GM19372 (cell line): ENCODE results near the gene FAM241B.

Source experiments
- ATAC-seq: cut with Tn5 transposase; IDR thresholded peaks from one replicate; pipeline ENCODE4 v1.9.1; 2021; ENCODE audit warnings: mild to moderate bottlenecking, low read depth, moderate library complexity; ENCODE audit not compliant: unreplicated experiment

Gene FAM241B

DNA sequence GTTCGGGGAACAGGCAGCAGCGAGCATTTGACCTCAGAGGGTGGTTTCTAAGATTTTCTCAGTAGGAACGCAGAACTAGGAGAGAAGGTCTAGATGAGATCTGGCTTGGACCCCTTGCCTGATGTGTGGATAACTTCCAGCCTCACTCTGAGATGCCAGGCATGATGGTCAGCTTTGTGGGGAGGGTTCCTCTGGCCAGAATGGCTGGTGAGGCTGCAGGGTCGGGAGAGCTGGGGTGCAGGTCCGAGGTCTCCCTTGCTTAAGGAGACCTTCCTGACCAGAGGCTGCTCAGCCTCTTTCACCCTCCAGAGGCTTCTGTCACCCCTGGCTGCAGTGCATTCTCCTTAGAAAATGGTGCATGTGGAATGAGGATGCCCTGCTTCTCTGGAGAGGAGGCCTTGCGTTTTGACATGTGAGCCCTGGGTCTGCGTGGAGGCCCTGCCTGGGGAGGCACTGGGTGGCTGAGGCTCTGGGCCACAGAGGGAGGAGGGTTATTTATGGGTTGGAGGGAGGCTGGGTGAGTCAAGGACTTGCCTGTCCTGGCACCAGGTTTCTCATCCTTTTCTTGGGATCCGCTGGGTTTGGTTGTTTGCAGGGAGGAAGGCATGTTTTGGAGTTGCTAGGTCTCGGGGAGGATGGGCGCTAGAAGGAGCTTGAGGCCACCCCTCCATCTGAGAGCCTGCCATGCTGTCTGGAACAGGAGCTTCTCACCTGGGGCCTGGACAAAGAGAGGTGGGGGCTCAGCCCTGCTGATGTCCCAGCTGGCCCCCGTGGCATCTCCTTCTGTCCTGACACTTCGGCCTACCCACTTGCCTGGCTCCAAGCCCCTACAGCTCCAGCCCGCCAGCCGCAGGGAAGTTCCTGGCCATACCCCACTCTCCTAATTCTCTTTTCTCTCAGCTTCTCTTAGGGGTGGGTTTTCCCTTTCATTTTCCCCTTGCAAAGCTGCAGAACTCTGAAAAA lies 3.9 kb downstream of the FAM241B start:
- ATAC-seq = no peak

DNA sequence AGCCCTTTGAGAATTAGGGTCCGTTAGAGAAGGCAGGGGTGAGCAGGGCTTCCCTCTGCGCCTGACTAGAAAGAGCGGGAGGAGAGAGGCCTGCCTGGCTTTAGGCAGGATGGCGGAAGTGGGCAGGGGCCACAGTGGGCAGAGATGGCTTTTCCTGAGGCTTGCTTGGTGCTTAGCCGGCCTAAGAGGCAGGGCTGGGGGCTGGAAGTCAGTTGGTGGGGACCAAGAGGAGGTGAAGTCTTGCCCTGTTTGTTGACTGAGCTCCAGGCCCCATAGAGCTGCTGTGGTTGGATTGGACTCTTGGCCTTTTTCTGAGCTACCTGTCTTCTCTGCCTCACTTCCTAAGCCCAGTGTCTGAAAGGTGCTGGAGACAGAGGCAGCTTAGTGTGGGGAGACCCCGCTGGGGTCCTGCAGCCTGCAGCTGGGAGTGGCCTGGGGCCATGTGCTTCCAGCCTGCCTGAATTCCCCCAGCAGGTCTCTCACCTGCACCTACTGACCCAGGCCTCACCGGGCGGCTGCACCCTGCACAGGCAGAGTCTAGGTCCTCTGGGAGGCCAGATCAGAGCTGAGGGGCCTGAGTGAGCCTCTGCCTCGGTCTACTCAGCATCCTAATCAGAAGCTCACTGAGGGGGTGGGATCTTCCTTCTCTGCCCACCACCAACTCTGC lies 4.8 kb downstream of the FAM241B start:
- no peak for ATAC-seq

DNA sequence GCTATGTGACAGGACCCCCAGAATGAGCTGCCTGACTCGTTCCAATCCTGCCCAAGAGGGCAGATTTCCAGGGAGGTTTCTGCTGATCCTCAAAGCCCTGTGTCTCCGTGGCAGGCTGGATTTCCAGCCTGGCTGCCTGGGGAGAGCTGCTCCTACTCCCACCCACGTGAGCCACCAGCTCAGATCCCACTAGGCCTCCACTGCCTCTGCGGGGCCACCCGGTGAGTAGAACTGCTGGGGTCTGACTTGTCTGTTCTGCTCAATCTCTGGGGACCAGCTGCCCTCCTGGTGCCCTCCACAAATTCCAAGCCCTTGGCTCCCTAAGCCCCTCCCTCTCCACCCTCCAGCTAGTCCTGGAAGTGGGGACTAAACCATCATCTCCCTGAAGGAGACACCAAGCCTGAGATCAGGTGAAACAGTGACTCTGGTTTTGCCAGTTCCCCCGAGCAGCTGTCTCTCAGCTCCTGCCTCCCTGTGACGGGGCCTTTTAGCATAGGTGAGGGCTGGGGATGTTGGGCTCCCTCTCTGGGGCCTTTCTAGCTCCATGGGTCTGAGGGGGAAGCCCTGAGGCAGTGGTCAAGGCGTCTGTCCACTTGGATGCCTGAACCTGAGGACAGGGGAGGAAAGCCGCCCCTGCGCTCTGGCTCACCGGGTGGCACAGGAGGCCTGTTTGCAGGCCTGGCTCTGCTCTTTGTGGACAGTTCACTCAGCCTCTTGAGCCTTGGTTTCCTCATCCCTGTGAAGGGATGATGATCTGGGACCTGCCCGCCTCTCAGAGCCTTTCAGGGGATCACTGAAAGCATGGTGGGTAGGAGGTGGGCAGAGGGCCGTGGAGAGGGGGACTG lies 5.6 kb downstream of the FAM241B start:
- ATAC-seq = no peak

DNA sequence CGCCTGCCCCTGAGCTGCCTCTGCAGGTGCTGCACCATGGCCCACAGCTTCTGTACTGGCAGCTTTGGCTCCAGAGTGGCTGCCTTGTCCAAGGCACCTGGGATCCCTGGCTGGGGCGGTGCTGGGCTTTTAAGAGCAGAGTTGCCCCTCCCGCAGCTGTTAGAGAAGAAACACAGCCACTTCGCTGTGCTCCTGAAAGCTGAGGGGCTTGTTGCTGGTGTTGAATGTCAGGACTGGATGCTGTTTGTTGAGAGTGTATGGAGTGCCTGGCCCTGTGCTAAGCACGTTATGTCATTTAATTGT lies 6.2 kb downstream of the FAM241B start:
- no peak for ATAC-seq

DNA sequence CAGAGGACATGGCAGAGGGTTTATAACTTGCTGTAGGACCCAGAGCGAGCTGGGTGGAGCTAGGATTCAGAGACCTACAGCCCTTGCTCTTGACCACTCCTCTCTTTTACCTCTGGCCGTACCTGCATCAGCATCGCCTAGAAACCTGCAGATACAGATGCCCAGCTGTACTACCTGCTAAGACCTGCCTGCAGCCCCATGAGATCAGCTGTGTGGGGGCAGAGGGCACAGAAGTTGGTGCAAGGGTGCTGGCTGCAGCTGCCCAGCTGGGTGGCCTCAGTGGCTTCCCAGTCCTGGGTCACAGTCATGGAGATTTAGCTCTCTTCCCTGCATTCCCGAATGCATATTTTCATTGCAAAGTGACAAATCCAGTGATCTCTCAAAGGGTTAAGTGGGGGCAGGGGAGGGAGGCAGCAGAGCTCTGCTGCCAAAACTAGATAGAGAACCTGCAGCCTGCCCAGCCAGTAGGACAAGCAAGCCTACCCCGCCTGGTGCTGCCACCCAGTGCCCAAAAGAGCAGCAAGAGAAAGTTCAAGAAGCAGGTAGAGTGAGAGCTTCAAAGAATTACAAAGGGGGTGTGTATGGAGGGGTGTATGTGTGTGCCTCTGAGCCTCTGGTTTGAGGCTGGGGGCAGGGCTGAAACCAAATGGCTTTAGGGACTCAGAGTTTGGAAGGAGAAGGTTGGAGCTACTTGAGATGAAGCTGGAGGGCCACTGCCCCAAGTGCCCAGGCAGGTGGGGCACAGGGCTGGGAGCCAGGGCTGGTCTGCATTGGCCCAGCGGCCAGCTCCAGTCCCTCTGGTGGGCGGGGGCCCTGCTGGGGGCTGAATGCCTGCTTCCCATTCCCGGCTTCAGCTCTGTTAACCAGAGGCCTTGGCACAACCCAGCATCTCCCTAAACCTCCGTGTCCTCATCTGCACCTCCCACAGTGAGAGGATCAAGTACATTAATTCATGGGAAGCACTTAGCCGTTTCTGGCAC lies 6.9 kb downstream of the FAM241B start:
- no peak for ATAC-seq

DNA sequence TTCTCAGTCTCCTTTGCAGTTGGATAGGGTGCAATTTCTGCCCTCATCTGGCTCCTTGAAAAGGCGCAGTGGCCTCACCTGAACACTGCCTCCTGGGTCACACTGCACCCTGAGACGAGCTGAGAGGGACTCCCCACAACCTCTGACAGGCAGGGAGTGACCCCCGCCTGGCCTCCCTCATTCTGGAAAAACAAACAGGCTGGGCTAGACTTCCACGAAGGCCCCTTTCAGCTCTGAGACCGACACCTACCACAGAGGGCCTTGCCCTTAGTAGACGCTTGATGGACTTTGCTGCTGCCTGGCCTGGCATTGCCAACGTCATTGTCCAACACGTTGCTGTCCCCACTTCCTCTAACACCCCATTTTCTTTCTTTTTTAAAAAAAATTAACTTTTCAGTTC lies 8.6 kb downstream of the FAM241B start:
- no peak for ATAC-seq

DNA sequence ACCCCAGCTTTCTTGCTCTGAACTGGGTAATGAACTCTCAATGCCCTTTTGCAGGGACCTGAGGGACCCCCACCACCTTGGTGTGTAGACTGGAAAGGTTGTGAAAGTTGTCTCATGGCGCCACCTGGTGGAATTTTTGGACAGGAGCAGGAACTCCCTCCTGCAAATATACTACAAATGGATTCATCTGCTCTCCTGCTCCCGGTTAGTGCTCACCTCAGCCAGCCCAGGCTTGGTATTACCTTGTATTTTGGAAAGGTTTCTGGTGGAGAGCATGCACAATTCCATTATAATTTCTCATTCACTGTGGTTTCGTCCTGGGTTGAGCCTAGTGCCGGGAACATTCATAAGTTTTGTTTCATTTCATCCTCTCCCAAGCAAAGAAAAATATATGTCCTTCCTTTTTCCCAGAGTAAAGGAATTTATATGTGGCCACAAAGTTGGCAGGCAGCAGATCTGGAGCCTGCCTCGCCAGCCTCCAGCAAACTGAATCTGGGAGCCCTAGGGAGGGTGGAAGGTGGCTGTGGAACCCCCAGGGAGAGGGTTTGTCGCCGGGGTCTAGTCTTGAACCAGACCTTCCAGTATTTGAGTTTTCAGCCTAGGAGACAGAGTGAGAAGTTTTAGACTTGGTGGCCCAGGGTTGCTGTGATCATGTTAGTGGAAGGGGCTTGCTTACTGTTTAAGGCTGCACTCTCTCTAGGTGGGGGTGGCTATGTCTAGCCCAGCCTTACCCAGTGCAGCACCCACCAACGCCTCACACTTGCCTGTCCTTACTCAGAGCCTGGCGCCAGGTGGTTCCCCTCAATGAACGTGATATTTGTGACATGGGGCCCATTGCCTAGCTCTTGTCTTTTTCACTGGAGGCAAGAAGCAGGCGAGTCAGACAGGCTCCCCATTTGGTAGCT lies 9.5 kb downstream of the FAM241B start:
- no peak for ATAC-seq

DNA sequence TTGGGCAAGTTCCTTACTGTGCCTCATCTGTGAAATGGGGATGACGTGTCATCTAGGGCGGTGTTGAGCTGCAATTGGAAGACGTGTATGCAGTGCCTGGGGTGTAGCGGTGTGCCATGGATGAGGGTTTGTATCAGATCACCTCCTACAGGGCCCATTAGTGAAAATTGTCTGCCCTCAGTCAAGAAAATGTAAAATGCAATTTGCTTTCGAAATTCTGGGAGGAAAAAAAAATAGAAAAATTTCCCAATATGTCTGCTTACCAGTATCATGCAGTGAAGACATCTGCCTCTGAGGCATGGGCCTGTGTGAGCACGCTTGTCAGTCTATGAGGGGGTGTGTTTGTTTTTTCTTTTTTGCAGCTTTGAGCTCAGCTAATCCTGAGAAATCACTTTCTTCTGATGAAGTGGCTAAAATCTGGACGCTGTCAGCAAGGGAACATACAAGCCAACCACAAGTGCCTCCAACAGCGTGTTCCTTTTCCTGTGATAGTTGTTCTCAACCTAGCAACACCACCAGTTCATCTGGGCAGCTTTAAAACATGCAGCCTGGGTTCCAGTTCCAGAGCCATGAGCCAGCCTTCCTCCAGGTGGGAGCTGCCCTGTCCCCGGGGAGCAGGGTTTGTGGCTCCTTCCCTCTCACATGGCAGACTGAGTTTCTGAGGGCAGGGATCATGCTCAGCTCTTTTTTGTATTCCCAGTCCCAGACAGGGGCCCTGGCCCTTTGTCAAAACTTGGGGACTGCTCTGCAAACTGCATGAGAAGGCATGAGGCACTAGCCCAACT lies 10.3 kb downstream of the FAM241B start:
- no peak for ATAC-seq

DNA sequence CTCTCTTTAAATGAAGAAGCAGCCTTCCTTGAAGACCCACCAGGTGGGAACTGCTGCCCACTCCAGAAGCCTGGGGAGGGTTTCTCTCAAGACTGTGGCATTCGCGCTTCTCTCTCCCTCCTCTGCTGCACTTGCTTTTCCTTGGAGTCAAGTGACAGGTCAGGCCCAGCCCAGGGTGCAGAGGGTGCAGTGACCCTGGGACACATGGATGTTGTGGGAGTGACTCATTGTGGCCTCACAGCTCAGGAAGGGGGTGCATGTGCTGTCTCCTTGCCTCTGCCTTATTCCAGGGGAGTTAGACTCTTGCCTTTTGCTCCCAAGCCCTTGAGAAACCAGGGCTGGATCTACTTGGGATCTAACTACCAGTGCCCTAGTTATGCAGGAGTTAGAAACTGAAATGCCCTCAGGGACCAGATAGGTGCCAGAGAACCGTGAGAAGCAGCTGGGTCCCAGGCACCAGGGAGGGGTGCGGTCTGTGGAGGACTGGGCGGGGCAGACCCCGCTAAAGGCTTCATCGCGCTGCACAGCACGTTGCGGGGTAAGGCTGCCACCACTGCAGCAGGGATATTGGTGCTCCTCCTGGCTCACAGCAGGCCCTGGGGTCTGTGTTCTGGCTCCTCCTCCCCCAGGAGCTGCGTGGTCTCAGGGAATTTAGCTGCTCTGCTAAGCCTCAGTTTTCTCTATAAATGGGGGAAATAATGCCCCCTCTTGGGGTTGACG lies 11.4 kb downstream of the FAM241B start:
- no peak for ATAC-seq

DNA sequence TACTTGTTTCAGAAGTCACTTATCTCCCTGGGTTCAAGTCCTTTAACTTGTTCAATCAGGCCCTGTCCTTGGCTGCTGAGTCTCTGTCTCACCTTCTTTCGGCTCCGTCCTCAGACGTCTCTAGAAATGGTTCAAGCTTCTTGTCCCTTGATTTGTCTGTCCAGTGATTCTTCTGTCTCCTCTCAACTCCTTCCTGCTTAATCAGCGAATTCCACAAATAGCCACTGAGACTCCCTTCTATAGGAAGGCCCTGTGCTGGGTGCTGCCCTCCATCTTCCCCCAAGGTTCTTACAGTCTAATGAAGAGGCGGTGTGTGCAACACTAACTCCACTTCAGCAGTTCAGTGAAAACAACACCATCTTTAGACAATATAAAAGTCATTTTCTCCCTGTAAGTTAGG lies 12.7 kb downstream of the FAM241B start:
- no peak for ATAC-seq

DNA sequence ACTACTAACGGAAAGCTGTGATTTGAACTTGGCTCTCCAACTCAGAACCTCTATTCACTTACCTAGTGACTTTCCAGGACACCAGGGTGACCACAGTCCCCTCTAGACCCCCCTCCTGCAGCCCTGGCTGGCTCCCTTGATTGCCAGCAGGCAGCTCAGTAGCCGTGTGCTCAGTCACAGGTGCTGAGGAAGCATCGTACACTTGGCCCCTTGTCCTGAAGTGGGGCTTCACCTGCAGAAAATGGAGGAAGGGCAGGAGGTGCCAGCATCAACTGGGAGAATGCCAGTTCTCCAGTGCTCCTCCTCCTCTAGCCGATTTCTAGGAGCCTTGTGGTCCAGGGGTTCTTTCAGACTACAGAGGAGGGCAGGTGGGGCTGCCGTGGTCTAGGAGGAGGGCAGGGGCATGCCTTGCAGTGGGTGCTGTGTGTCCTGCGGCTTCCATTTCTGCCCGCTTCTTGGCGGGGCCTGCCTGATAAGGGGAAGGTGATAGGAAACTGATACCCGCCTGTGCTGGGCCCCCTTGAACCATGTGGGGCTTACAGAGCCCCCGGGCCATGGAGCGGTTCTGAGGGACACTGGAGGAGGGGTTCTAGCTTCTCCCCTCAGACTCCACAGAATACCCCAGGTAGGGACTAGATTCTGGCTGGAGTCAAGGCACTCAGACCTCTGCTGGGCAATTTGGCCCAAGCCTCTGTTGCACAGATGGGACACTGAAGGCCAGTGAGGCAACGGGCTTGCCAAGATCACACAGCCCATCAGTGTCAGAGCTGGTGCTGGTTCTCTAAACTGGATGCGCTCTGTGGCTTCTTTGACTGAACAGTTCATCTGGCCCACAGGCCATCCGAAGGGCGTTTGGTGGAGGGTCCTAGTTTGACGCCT lies 14.0 kb downstream of the FAM241B start:
- no peak for ATAC-seq

DNA sequence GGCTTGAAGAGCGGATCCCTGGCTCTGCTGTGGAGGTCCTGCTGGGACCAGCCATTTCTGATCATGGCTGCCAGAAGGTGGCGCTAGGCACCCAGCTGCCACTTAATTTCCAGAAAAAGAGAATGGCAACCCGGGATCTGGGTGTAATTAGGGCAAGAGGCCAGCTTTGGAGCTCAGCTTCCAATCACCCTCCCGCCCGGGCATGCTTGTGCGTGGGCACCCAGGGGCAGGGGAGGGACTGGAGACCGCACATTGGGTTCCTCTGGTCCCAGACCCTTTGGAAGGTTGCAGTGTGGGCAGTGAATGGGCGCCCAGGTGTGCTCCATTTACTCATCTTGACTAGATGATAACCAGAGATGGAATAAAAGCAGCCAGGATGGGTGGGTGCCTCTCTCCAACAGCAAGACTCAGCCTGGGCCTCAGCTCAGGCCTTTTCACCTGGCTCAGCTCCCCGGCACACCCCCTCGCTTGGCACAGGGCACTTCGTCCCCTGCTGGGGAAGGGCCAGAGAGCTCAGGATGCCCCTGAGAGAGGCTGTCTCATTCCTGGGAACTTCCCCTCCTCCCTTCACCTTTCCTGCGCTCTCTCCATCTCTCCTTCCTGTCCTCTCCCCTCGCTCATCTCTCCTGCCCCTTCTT lies 14.7 kb downstream of the FAM241B start:
- ATAC-seq = no peak

DNA sequence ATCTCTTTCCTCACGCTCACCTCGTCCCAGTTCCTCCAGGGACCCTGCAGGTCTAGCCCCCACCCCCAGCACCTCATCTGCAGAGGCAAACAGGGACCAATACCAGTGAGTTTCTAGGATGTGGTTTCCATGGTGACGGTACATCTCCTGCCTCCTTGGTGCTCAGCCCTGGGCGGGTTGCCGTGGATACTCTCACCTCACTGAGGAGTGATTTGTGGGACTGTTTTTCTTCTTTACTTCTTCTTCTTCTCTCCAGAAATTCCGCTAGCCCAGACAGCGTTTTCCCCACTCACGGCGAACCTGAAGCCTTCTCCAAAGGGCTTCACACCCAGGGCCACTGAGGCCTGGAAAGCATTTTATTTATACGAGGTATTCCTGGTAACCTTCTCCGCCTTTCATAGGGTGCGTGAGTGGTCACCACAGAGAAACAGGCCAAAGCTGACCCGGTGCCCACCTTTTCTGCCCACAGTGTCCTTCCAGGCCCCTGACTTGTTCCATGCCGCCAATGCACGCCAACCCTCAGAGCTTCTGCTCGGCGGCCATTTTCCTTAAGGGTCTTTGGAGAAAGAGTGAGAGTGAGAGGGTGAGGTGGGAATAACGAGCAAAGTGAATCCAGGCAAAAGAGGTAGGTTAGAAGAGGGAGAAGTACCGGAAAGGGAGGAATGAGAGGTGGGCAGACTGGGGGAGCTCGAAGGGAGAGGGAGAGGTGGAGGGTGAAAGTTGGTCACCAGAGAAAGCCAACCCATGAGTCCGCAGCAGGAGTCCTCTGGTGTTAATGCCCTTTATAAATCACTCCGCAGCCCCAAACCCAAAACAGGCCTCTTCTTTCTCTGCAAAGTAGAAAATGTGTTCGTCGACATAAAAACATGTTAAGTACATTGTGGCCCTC lies 15.5 kb downstream of the FAM241B start:
- no peak for ATAC-seq

DNA sequence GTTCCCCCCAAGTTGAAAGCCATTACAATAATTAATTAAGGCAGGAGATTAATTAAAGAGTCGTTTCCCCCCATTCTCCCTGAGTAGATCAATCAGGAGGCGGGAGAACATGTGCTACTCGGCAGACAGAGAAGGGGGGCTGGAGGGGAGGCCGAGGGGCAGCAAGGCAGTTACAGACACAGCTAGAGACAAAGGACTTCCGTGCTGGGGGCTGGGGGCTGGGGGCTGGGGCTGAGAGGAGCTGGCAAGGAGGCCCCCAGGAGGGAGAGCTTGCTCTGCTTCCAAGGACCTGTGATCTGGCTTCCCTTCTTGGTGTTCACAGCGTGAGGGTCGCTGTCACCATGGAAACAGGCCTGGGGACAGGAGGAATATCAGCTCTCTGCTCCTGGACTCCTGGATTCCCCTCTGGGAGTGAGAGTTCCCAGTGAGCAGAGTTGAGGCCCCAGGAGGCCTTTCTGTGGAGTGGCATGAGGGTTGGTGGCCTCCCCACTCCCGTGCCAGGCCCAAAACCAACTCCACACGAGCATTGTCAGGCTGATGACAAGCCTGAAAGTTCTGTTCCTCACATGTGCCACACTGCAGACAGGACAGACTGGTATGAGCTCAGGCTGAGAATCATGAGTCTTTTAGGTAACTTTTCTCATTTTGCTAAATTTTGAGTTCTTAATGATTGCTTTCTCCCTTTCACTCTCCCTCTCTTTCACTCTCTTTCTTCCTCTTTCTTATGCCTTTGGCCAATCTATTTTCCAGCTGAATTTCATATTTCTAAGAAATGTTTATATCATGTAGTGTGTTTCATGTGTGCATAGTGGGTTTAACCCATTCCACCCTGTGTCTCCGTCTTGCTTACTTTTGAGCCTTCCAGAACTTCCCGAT lies 16.4 kb downstream of the FAM241B start:
- no peak for ATAC-seq
